H1 (cell line): ENCODE results near the gene KLF2. TPM values are rescaled to one million over a fixed set of nuclear protein-coding genes. Genes with fewer than 3 reads are reported as not detected.

Experiments
- CTCF ChIA-PET: fragments of 300-600 bp; sonication (Branson Sonifier 250); formaldehyde crosslinking; loops from one replicate; lab custom pipeline; 2021; ENCODE audit not compliant: partially characterized antibody; lab: Charles Lee
- POLR2A ChIA-PET: fragments of 300-600 bp; sonication (Branson Sonifier 250); formaldehyde crosslinking; loops from one replicate; lab custom pipeline; 2021; ENCODE audit warnings: inconsistent platforms; ENCODE audit not compliant: partially characterized antibody; lab: Charles Lee
- DNase-seq, 2 experiments: peaks; one replicate each; pipeline versions ENCODE4 v3.0.0 to v3.0.0-alpha.2; 2010 to 2022; ENCODE audit warnings: low spot score in 2 of 2, low read depth in 1 of 2, mixed read lengths in 1 of 2
- FAIRE-seq: peaks from 2 replicates; lab custom pipeline; 2011; peaks lifted over from hg19 to GRCh38; lab: Jason Lieb, UNC
- H2AFZ ChIP-seq: 2 replicates; pipeline ENCODE4 v1.8.1; 2012; ENCODE audit warnings: low read length, inconsistent platforms
- H2AK5ac ChIP-seq: 2 replicates; pipeline ENCODE4 v1.6.1; 2013; ENCODE audit warnings: low read depth, low read length
- H2BK120ac ChIP-seq: replicated peaks from 2 replicates; pipeline ENCODE3; 2013; ENCODE audit warnings: low read depth, low read length, inconsistent platforms
- H2BK12ac ChIP-seq: 2 replicates; pipeline ENCODE4 v1.6.1; 2013; ENCODE audit warnings: low read depth, low read length
- H2BK15ac ChIP-seq: 2 replicates; pipeline ENCODE4 v1.6.1; 2013; ENCODE audit warnings: low read length
- H2BK20ac ChIP-seq: 2 replicates; pipeline ENCODE4 v1.6.1; 2013; ENCODE audit warnings: low read length
- H2BK5ac ChIP-seq: 2 replicates; pipeline ENCODE4 v1.6.1; 2013; ENCODE audit warnings: low read depth, low read length
- H3K14ac ChIP-seq: 2 replicates; pipeline ENCODE4 v1.6.1; 2013; ENCODE audit warnings: inconsistent platforms; ENCODE audit not compliant: insufficient read length
- H3K18ac ChIP-seq: 2 replicates; pipeline ENCODE4 v1.6.1; 2013; ENCODE audit warnings: low read length; ENCODE audit errors: extremely low read depth
- H3K23ac ChIP-seq: 2 replicates; pipeline ENCODE4 v1.6.1; 2013; ENCODE audit warnings: inconsistent platforms; ENCODE audit not compliant: insufficient read length
- H3K23me2 ChIP-seq: 2 replicates; pipeline ENCODE4 v1.6.1; 2013; ENCODE audit warnings: low read depth, low read length
- H3K27ac ChIP-seq: 2 replicates; pipeline ENCODE4 v1.6.1; 2011; ENCODE audit warnings: low read depth, low read length, inconsistent platforms
- H3K27me3 ChIP-seq, 4 experiments: replicated peaks in 1 of 4; 1 replicate in 1 of 4; 2 replicates in 3 of 4; pipeline versions ENCODE4 v1.6.1 to v1.8.1; 2011 to 2013; ENCODE audit warnings: low read length in 3 of 4, mild to moderate bottlenecking in 3 of 4, inconsistent platforms in 2 of 4, mixed read lengths in 2 of 4, moderate library complexity in 1 of 4; ENCODE audit not compliant: control insufficient read depth in 3 of 4, insufficient read depth in 3 of 4; ENCODE audit errors: extremely low read depth in 1 of 4
- H3K36me3 ChIP-seq, 4 experiments: 2 replicates each; pipeline versions ENCODE4 v1.6.1 to v1.8.1; 2011 to 2013; ENCODE audit warnings: mild to moderate bottlenecking in 4 of 4, low read length in 3 of 4, moderate library complexity in 2 of 4, control low read depth in 1 of 4, inconsistent platforms in 1 of 4; ENCODE audit not compliant: insufficient read depth in 4 of 4, control insufficient read depth in 2 of 4
- H3K4ac ChIP-seq: replicated peaks from 2 replicates; pipeline ENCODE3; 2013; ENCODE audit warnings: low read length, low read depth, mixed read lengths, inconsistent platforms; ENCODE audit not compliant: insufficient read length
- H3K4me1 ChIP-seq, 4 experiments: replicated peaks in 1 of 4; 1 replicate in 1 of 4; 2 replicates in 3 of 4; pipeline versions ENCODE4 v1.6.1 to v1.8.1; 2011 to 2013; ENCODE audit warnings: low read length in 3 of 4, inconsistent platforms in 2 of 4, mixed read lengths in 1 of 4; ENCODE audit not compliant: insufficient read depth in 4 of 4, control insufficient read depth in 3 of 4
- H3K4me2 ChIP-seq, 2 experiments: 2 replicates each; pipeline versions ENCODE4 v1.6.1 to v1.8.1; 2011 to 2013; ENCODE audit warnings: low read depth in 2 of 2, low read length in 2 of 2, control low read depth in 1 of 2, inconsistent platforms in 1 of 2, mild to moderate bottlenecking in 1 of 2; ENCODE audit not compliant: insufficient read depth in 1 of 2
- H3K4me3 ChIP-seq, 4 experiments: fragments of 200-600, 300-600 bp in 1 of 4; sonication (generic), shearing (Covaris generic), sonication (Bioruptor Twin) in 1 of 4; 2 replicates each; pipeline versions ENCODE4 v1.5.1 to v1.8.1; 2011 to 2016; ENCODE audit warnings: low read length in 4 of 4, low read depth in 3 of 4, control low read depth in 2 of 4, inconsistent platforms in 2 of 4, mild to moderate bottlenecking in 2 of 4, mixed read lengths in 1 of 4, moderate library complexity in 1 of 4; ENCODE audit not compliant: insufficient read depth in 2 of 4; ENCODE audit errors: extremely low read depth in 1 of 4
- H3K56ac ChIP-seq: replicated peaks from 2 replicates; pipeline ENCODE3; 2013; ENCODE audit warnings: low read depth, mild to moderate bottlenecking, mixed read lengths, low read length, inconsistent platforms; ENCODE audit not compliant: insufficient read length
- H3K79me1 ChIP-seq: 2 replicates; pipeline ENCODE4 v1.6.1; 2013; ENCODE audit warnings: low read depth, low read length, control low read depth
- H3K79me2 ChIP-seq, 2 experiments: 2 replicates each; pipeline versions ENCODE4 v1.6.1 to v1.8.1; 2012 to 2013; ENCODE audit warnings: low read length in 2 of 2, mild to moderate bottlenecking in 2 of 2, inconsistent platforms in 1 of 2; ENCODE audit not compliant: insufficient read depth in 2 of 2, control insufficient read depth in 1 of 2
- H3K9ac ChIP-seq, 4 experiments: replicated peaks in 1 of 4; 1 replicate in 1 of 4; 2 replicates in 3 of 4; pipeline versions ENCODE4 v1.6.1 to v1.8.1; 2011 to 2013; ENCODE audit warnings: low read depth in 3 of 4, low read length in 3 of 4, control low read depth in 2 of 4, mild to moderate bottlenecking in 2 of 4, moderate library complexity in 2 of 4, inconsistent platforms in 1 of 4; ENCODE audit errors: extremely low read depth in 1 of 4
- H3K9me3 ChIP-seq, 2 experiments: 2 replicates each; pipeline versions ENCODE4 v1.6.1 to v1.8.1; 2012 to 2013; ENCODE audit warnings: mild to moderate bottlenecking in 2 of 2, moderate library complexity in 2 of 2, control low read depth in 1 of 2, inconsistent platforms in 1 of 2, low read depth in 1 of 2, low read length in 1 of 2, mixed read lengths in 1 of 2; ENCODE audit not compliant: insufficient read depth in 2 of 2
- H4K20me1 ChIP-seq, 2 experiments: replicated peaks in 1 of 2; 2 replicates each; pipeline versions ENCODE3 to v1.8.1; 2011 to 2013; ENCODE audit warnings: inconsistent platforms in 2 of 2, low read length in 2 of 2, mild to moderate bottlenecking in 1 of 2; ENCODE audit not compliant: insufficient read depth in 2 of 2, control insufficient read depth in 1 of 2
- H4K5ac ChIP-seq: 2 replicates; pipeline ENCODE4 v1.6.1; 2013; ENCODE audit warnings: low read length, low read depth, mixed read lengths, inconsistent platforms; ENCODE audit not compliant: insufficient read length
- H4K8ac ChIP-seq: 2 replicates; pipeline ENCODE4 v1.8.0; 2013; ENCODE audit warnings: mild to moderate bottlenecking, moderate library complexity, low read length, inconsistent platforms; ENCODE audit not compliant: insufficient read depth; ENCODE audit errors: extremely low read depth
- H4K91ac ChIP-seq: replicated peaks from 2 replicates; pipeline ENCODE3; 2013; ENCODE audit warnings: low read length, mixed read lengths, inconsistent platforms; ENCODE audit not compliant: insufficient read length
- CEBPB ChIP-seq: IDR thresholded peaks from 2 replicates; pipeline ENCODE4 v1.6.1; 2012; ENCODE audit warnings: low read depth, low read length
- CHD2 ChIP-seq: IDR thresholded peaks from 2 replicates; pipeline ENCODE4 v1.6.1; 2012; ENCODE audit warnings: low read length, improper control_type of control experiment
- WGBS, 2 experiments: shearing (Covaris generic) in 1 of 2; methylation state at CpG; one replicate each; pipeline versions ENCODE4 v1.1.6 to v1.1.7; 2013 to 2015; ENCODE audit warnings: low lambda C conversion rate in 2 of 2, mixed read lengths in 2 of 2, inconsistent platforms in 1 of 2, low coverage in 1 of 2, missing lambda C conversion rate in 1 of 2; ENCODE audit not compliant: insufficient replicate concordance in 2 of 2, insufficient coverage in 1 of 2, insufficient read length in 1 of 2; ENCODE audit errors: extremely low coverage in 1 of 2, missing lambda C conversion rate in 1 of 2; 5-methylcytosine and 5-hydroxymethylcytosine counted together
- polyA plus RNA-seq, 7 experiments: library from polyadenylated mRNA; depleted of rRNA in 3 of 7; stranded (reverse) in 5 of 7; unstranded in 2 of 7; fragments of >200 nt in 5 of 7; fragments of 200-250 nt in 2 of 7; gene quantifications; 1 replicate in 5 of 7; 2 replicates in 1 of 7; 4 replicates in 1 of 7; pipeline versions ENCODE4 v1.2.1 to v1.2.3, GENCODE V29; 2011 to 2013; ENCODE audit warnings: missing spikeins in 2 of 7, mixed read lengths in 2 of 7
- total RNA-seq: library from RNA; stranded (reverse); fragmentation: NEBNext Ultra II Directional; extraction: Animal tissue kit (Norgen Biotek cat#: 25700); gene quantifications from 2 replicates; pipeline ENCODE4 v1.2.1, GENCODE V29; 2021
- TF ChIP-seq, protein P1 (sequence below), 3 experiments: IDR thresholded peaks; 1 replicate in 2 of 3; 2 replicates in 1 of 3; pipeline versions ENCODE4 v1.5.1 to v1.6.1; 2011; ENCODE audit warnings: low read length in 3 of 3, mild to moderate bottlenecking in 3 of 3, inconsistent platforms in 2 of 3, low read depth in 1 of 3, moderate library complexity in 1 of 3; ENCODE audit not compliant: insufficient read depth in 1 of 3; ENCODE audit errors: control extremely low read depth in 1 of 3

Gene KLF2
- total and polyA plus RNA-seq, 2 of the 8 experiments (the other 6 are each of a cell fraction or from before 2014, with no cell fraction given), result 0.19 to 0.33 TPM

DNA sequence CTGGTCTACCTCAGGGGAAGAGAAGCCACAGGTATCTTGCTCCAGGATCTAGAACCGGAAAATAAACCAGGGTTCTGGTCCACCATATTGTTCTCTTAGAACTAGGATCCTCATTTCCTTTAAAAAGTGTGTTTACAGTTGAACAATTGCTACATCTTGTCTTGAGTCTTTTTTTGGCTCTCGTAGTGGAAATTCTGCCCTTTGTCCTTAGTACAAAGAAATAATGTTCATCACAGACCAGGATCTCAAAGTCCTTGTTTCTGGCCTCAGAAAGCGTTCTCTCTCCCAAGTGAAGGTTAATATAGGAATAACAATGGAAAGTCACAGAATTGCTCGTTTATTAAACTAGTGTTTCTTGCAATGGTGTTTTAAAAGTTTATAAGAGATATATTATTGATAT is 20.8 kb downstream of the KLF2 start:
- Histone ChIP-seq H3K36me3 (no peaks in the 10 kb centered on the region), H3K23ac (no peak overlapping the region), H2BK20ac (no peak overlapping the region), H3K18ac (no peak overlapping the region), H3K9me3 (no peaks in the 10 kb centered on the region), H3K56ac (no peak overlapping the region), H2AK5ac (no peak overlapping the region), H3K14ac (no peak overlapping the region), H4K20me1 (no peaks in the 10 kb centered on the region), H3K9ac (no peak overlapping the region), H3K23me2 (no peaks in the 10 kb centered on the region), H2AFZ (no peak overlapping the region), H2BK15ac (no peak overlapping the region), H3K27ac (no peak overlapping the region), H3K79me1 (no peaks in the 10 kb centered on the region), H4K5ac (no peak overlapping the region), H3K27me3 (no peaks in the 10 kb centered on the region), H4K8ac (no peak overlapping the region), H4K91ac (no peak overlapping the region), H2BK5ac (no peak overlapping the region), H3K4ac (no peak overlapping the region), H3K4me2 (no peak overlapping the region), H2BK12ac (no peak overlapping the region), H3K4me3 (no peak overlapping the region), H3K4me1 (no peaks in the 10 kb centered on the region), H3K79me2 (no peaks in the 10 kb centered on the region), H2BK120ac (no peak overlapping the region)
- WGBS, 2 experiments, result 85% methylated on average over 4 of the region's 4 CpGs; no CpG with 5 or more reads in 1 of the 2 experiments
- FAIRE-seq, result no peak
- POLR2A ChIA-PET, result no interaction called here
- DNase-seq, result no peak
- TF ChIP-seq CHD2 (no peak), CEBPB (no peak)
- TF ChIP-seq, protein P1, sequence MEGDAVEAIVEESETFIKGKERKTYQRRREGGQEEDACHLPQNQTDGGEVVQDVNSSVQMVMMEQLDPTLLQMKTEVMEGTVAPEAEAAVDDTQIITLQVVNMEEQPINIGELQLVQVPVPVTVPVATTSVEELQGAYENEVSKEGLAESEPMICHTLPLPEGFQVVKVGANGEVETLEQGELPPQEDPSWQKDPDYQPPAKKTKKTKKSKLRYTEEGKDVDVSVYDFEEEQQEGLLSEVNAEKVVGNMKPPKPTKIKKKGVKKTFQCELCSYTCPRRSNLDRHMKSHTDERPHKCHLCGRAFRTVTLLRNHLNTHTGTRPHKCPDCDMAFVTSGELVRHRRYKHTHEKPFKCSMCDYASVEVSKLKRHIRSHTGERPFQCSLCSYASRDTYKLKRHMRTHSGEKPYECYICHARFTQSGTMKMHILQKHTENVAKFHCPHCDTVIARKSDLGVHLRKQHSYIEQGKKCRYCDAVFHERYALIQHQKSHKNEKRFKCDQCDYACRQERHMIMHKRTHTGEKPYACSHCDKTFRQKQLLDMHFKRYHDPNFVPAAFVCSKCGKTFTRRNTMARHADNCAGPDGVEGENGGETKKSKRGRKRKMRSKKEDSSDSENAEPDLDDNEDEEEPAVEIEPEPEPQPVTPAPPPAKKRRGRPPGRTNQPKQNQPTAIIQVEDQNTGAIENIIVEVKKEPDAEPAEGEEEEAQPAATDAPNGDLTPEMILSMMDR (IDR thresholded peaks at IDR 0.05; ENCODE audit: control extremely low read depth in 1 of 3, insufficient read depth in 1 of 3, low read depth in 1 of 3, low read length in 3 of 3), result no peak
- CTCF ChIA-PET, result interaction anchor here (1.0 to 1.2 kb wide), 2 partner anchors 31 to 37 kb away, joined by 3 read pairs; no protein-coding TSS in a partner anchor
